Neural crest cell (in vitro differentiated cells): ENCODE results near the gene COL9A3. TPM values are rescaled to one million over a fixed set of nuclear protein-coding genes. Genes with fewer than 3 reads are reported as not detected.

ENCODE experiments used
- DNase-seq: peaks from one replicate; pipeline ENCODE4 v3.0.0; 2021; ENCODE audit warnings: low read depth, mixed read lengths, low spot score
- H3K27ac Mint-ChIP-seq: one replicate; pipeline ENCODE4 v1.8.0; 2021; ENCODE audit warnings: mild to moderate bottlenecking, mixed read lengths; ENCODE audit not compliant: unreplicated experiment
- H3K27me3 Mint-ChIP-seq: 2 replicates; pipeline ENCODE4 v1.8.0; 2021; ENCODE audit warnings: low read depth, mild to moderate bottlenecking, mixed read lengths
- H3K36me3 Mint-ChIP-seq: 2 replicates; pipeline ENCODE4 v1.8.0; 2021; ENCODE audit warnings: low read depth, mild to moderate bottlenecking, mixed read lengths
- H3K4me1 Mint-ChIP-seq: 2 replicates; pipeline ENCODE4 v1.8.0; 2021; ENCODE audit warnings: mixed read lengths
- H3K4me3 Mint-ChIP-seq: one replicate; pipeline ENCODE4 v1.8.0; 2021; ENCODE audit warnings: mild to moderate bottlenecking, mixed read lengths
- H3K9me3 Mint-ChIP-seq: 2 replicates; pipeline ENCODE4 v1.8.0; 2021; ENCODE audit warnings: mixed read lengths
- total RNA-seq: library from RNA; stranded (reverse); gene quantifications from 2 replicates; pipeline ENCODE4 v1.2.1, GENCODE V29; 2021
- TF ChIP-seq, protein P1 (sequence below): fragments of 200-600 bp; sonication (generic); conservative IDR thresholded peaks from 2 replicates; pipeline ENCODE4 v1.5.0; 2021; ENCODE audit warnings: antibody characterized with exemption, mild to moderate bottlenecking

Gene COL9A3
- total RNA-seq, 1 donor from 2014 or later, result 4.6 TPM

DNA sequence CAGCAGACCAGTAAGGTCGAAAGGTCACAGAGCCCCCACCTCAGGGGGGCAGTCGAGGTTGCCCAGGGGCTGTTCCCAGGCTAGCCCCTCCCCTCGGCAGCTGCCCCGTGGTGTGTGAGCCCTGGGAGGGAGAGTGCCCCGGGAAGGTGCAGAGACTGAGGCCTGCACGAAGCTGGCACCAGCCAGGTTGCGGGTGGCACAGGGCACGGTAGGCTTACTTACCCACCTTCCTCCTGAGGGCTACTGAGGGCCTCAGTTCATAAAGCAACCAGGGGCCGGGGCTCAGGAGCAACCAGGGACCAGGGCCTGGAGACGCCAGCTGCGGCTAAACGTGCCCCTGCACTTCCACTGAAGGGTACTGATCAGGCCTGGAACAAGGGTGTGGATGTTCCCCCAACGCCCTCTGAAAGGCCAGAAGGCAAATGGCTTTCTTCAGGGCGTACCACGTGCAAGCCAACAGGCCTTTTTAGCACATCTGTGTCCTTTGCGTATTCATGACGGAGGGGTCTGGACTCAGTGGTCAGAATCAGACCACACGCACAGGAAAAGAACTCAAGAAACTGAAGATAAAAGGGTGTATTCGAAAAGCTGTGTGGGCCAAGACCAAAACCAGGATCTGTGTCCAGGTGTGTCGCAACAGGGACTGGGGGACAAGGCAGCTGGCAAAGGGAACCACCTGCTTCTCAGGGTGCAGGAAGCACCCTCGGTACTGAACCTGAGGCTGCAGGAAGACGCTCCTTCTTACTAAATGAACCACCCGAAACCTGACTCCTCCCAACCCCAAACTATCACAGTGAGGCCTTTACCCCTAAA is 69.3 kb downstream of the COL9A3 start:
- H3K4me1 Mint-ChIP-seq, result no peaks in the 10 kb centered on the region
- H3K27me3 Mint-ChIP-seq, result no peaks in the 10 kb centered on the region
- TF ChIP-seq, protein P1, sequence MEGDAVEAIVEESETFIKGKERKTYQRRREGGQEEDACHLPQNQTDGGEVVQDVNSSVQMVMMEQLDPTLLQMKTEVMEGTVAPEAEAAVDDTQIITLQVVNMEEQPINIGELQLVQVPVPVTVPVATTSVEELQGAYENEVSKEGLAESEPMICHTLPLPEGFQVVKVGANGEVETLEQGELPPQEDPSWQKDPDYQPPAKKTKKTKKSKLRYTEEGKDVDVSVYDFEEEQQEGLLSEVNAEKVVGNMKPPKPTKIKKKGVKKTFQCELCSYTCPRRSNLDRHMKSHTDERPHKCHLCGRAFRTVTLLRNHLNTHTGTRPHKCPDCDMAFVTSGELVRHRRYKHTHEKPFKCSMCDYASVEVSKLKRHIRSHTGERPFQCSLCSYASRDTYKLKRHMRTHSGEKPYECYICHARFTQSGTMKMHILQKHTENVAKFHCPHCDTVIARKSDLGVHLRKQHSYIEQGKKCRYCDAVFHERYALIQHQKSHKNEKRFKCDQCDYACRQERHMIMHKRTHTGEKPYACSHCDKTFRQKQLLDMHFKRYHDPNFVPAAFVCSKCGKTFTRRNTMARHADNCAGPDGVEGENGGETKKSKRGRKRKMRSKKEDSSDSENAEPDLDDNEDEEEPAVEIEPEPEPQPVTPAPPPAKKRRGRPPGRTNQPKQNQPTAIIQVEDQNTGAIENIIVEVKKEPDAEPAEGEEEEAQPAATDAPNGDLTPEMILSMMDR, result no peak
- no peak overlapping the region for H3K27ac Mint-ChIP-seq
- H3K4me3 Mint-ChIP-seq, result peak overlapping the region; percentile 3
- no peaks in the 10 kb centered on the region for H3K9me3 Mint-ChIP-seq
- DNase-seq, result no peak
- H3K36me3 Mint-ChIP-seq, result peaks cover 24% of the 10 kb centered on the region

DNA sequence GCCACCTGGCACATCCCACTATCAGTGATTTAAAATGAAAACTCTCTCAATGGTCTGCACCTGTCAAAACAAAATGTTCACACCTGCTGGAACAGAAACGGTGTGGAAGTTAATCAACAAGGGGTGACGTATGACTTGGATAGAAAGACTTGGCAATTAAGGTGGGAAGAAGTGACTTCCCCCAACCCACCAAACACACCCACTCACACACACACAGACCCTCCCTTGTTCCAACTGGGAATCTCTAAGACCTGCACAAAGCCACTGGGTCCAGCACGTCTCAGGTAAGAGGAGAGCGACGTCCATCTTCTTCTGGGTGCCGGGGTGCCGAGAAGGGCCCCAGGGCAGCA is 69.8 kb downstream of the COL9A3 start:
- Mint-ChIP-seq H3K36me3 (peaks cover 23% of the 10 kb centered on the region), H3K4me1 (no peaks in the 10 kb centered on the region), H3K9me3 (no peaks in the 10 kb centered on the region), H3K4me3 (peak overlapping the region; percentile 25), H3K27me3 (no peaks in the 10 kb centered on the region), H3K27ac (no peak overlapping the region)
- TF ChIP-seq, protein P1, result no peak
- no peak for DNase-seq

DNA sequence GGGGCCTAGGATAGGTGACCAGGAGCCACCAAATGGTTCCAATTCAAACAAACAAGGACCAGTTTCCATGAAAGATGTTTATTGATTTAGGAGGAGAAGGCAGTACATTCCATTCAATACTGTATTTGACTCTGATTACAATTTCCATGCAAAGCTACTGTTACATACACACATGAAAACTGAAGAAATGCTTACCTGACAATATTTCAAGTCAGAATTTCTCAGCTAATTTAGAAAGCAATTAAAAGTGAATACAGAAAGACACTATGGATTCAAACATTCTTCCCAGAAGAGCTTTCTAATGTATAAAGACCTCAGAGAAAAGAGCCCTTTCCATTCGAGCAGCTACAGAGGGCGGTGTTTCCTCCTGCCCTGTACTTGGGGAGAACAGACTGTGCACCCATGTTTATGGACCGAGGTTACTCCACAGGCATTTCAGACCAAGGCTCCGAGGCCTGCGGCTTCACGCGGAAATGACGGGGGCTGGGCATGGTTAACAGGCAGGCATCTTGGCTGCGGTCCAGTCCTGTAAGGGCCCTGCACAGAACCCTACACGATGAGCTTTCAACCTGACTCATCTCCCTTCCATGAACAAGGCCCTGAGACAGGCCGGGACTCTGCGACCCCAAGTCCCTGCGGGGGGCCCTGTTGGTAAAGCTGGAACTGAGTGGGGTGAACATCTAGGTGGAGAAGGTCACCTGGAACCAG is 70.5 kb downstream of the COL9A3 start:
- no peak overlapping the region for H3K27ac Mint-ChIP-seq
- no peaks in the 10 kb centered on the region for H3K27me3 Mint-ChIP-seq
- peaks cover 23% of the 10 kb centered on the region for H3K36me3 Mint-ChIP-seq
- H3K4me1 Mint-ChIP-seq, result no peaks in the 10 kb centered on the region
- no peak overlapping the region for H3K4me3 Mint-ChIP-seq
- DNase-seq, result no peak
- TF ChIP-seq, protein P1, result no peak
- no peaks in the 10 kb centered on the region for H3K9me3 Mint-ChIP-seq

DNA sequence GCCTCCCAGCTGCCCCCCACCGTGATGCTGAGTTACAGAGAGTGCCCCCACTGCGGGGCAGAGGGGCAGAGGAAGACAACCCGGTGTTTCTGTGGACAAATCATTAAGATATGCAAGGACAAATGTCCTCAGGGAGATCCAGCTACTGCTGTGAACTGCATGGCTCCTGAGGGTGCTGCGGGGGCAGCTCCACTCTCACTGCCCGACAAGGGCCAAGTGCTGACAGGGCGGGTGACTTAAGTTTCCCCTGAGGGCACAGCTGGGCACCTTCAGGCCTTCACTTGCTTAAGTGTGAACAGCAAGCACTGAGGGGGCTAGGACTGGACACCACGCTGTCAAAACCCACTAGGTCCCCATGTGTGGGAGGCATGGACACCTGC is 71.0 kb downstream of the COL9A3 start:
- H3K27ac Mint-ChIP-seq, result no peak overlapping the region
- H3K4me3 Mint-ChIP-seq, result no peak overlapping the region
- no peaks in the 10 kb centered on the region for H3K4me1 Mint-ChIP-seq
- DNase-seq, result no peak
- H3K27me3 Mint-ChIP-seq, result no peaks in the 10 kb centered on the region
- H3K9me3 Mint-ChIP-seq, result no peaks in the 10 kb centered on the region
- peaks cover 26% of the 10 kb centered on the region for H3K36me3 Mint-ChIP-seq
- TF ChIP-seq, protein P1, result no peak

DNA sequence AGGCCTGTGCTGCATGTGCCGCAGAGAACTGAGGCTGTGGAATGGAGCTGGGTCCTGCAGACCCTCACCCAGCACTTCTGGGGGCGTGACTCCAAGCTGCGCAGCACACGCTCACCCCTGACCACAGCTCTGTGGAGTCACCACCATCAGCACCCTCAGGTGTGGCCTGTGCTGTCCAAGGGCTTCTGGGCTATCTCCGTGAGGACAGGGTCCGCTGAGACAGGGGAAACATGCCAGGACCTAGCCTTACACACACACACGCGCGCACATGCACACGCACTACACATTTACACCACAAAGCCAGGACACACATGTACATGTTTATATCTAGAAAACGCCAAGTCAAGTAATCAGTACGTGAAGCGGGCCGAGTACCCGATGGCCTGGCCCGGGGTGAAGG is 71.6 kb downstream of the COL9A3 start:
- H3K4me3 Mint-ChIP-seq, result no peak overlapping the region
- H3K36me3 Mint-ChIP-seq, result peaks cover 26% of the 10 kb centered on the region
- H3K27ac Mint-ChIP-seq, result no peak overlapping the region
- H3K4me1 Mint-ChIP-seq, result no peaks in the 10 kb centered on the region
- no peak for DNase-seq
- H3K9me3 Mint-ChIP-seq, result no peaks in the 10 kb centered on the region
- no peaks in the 10 kb centered on the region for H3K27me3 Mint-ChIP-seq
- TF ChIP-seq, protein P1, result no peak
